IPS-20b (cell line): Measurements from ENCODE around the gene NEFH.

Experiments used
- H3K27ac ChIP-seq: one replicate; pipeline ENCODE4 v1.5.1; 2013; ENCODE audit warnings: low read length
- H3K27me3 ChIP-seq: 2 replicates; pipeline ENCODE4 v1.6.1; 2013; ENCODE audit warnings: mild to moderate bottlenecking, low read length, inconsistent platforms; ENCODE audit not compliant: insufficient read depth
- H3K36me3 ChIP-seq: 2 replicates; pipeline ENCODE4 v1.6.1; 2013; ENCODE audit warnings: low read depth, mild to moderate bottlenecking, inconsistent platforms, low read length, moderate library complexity; ENCODE audit not compliant: insufficient read depth
- H3K4me1 ChIP-seq: 2 replicates; pipeline ENCODE4 v1.6.1; 2013; ENCODE audit warnings: mild to moderate bottlenecking, control low read depth, inconsistent platforms, low read length, moderate library complexity; ENCODE audit not compliant: insufficient read depth
- H3K4me3 ChIP-seq: 2 replicates; pipeline ENCODE4 v1.5.1; 2013; ENCODE audit warnings: mild to moderate bottlenecking, low read length, inconsistent platforms
- H3K9ac ChIP-seq: 2 replicates; pipeline ENCODE4 v1.6.1; 2013; ENCODE audit warnings: low read depth, mild to moderate bottlenecking, inconsistent platforms, low read length, moderate library complexity
- H3K9me3 ChIP-seq: 2 replicates; pipeline ENCODE4 v1.6.1; 2013; ENCODE audit warnings: mild to moderate bottlenecking, low read depth, low read length, inconsistent platforms; ENCODE audit not compliant: insufficient read depth

NEFH gene

GRCh38 chr22:29503811-29504372 is 23.9 kb downstream of the NEFH start:
- peak overlapping the region; percentile 13; the same call in 1 of the 2 replicates for H3K9ac ChIP-seq
- H3K27ac ChIP-seq = no peak overlapping the region
- H3K9me3 ChIP-seq = no peaks in the 10 kb centered on the region
- no peaks in the 10 kb centered on the region for H3K4me1 ChIP-seq
- H3K4me3 ChIP-seq = no peak overlapping the region
- no peaks in the 10 kb centered on the region for H3K27me3 ChIP-seq
- peaks cover 30% of the 10 kb centered on the region for H3K36me3 ChIP-seq

GRCh38 chr22:29509298-29509697 is 29.3 kb downstream of the NEFH start:
- Histone ChIP-seq H3K4me3 (no peak overlapping the region), H3K27ac (no peak overlapping the region), H3K36me3 (peaks cover 76% of the 10 kb centered on the region), H3K9me3 (no peaks in the 10 kb centered on the region), H3K27me3 (no peaks in the 10 kb centered on the region), H3K4me1 (no peaks in the 10 kb centered on the region), H3K9ac (no peak overlapping the region)

GRCh38 chr22:29509815-29510214 is 29.8 kb downstream of the NEFH start:
- Histone ChIP-seq H3K27me3 (no peaks in the 10 kb centered on the region), H3K4me3 (no peak overlapping the region), H3K4me1 (no peaks in the 10 kb centered on the region), H3K27ac (no peak overlapping the region), H3K36me3 (peaks cover 76% of the 10 kb centered on the region), H3K9ac (no peak overlapping the region), H3K9me3 (no peaks in the 10 kb centered on the region)

GRCh38 chr22:29510542-29510941 is 30.5 kb downstream of the NEFH start:
- no peak overlapping the region for H3K4me3 ChIP-seq
- no peak overlapping the region for H3K27ac ChIP-seq
- peaks cover 82% of the 10 kb centered on the region for H3K36me3 ChIP-seq
- no peaks in the 10 kb centered on the region for H3K27me3 ChIP-seq
- no peaks in the 10 kb centered on the region for H3K4me1 ChIP-seq
- no peak overlapping the region for H3K9ac ChIP-seq
- H3K9me3 ChIP-seq = no peaks in the 10 kb centered on the region

- Histone ChIP-seq H3K36me3 (peaks cover 85% of the 10 kb centered on the region), H3K9ac (no peak overlapping the region)
These were observed 31.3 kb downstream of the NEFH start for GRCh38 chr22:29511126-29511862.

GRCh38 chr22:29512031-29512430 is 32.0 kb downstream of the NEFH start:
- no peaks in the 10 kb centered on the region for H3K4me1 ChIP-seq
- peaks cover 85% of the 10 kb centered on the region for H3K36me3 ChIP-seq
- H3K4me3 ChIP-seq = no peak overlapping the region
- H3K27me3 ChIP-seq = no peaks in the 10 kb centered on the region
- no peaks in the 10 kb centered on the region for H3K9me3 ChIP-seq
- no peak overlapping the region for H3K9ac ChIP-seq
- H3K27ac ChIP-seq = no peak overlapping the region

More at GRCh38 chr22:29511126-29511862, 31.3 kb downstream of the NEFH start:
- no peaks in the 10 kb centered on the region for H3K27me3 ChIP-seq
- H3K4me3 ChIP-seq = no peak overlapping the region
- H3K4me1 ChIP-seq = no peaks in the 10 kb centered on the region
- no peak overlapping the region for H3K27ac ChIP-seq
- no peaks in the 10 kb centered on the region for H3K9me3 ChIP-seq

- Histone ChIP-seq H3K27ac (no peak overlapping the region), H3K4me3 (no peak overlapping the region), H3K36me3 (peaks cover 80% of the 10 kb centered on the region), H3K9me3 (no peaks in the 10 kb centered on the region), H3K4me1 (no peaks in the 10 kb centered on the region), H3K27me3 (no peaks in the 10 kb centered on the region), H3K9ac (no peak overlapping the region)
These were observed 37.3 kb downstream of the NEFH start for GRCh38 chr22:29517215-29517908.

GRCh38 chr22:29518427-29518826 is 38.4 kb downstream of the NEFH start:
- no peaks in the 10 kb centered on the region for H3K27me3 ChIP-seq
- no peaks in the 10 kb centered on the region for H3K9me3 ChIP-seq
- no peaks in the 10 kb centered on the region for H3K4me1 ChIP-seq
- no peak overlapping the region for H3K4me3 ChIP-seq
- peaks cover 73% of the 10 kb centered on the region for H3K36me3 ChIP-seq
- no peak overlapping the region for H3K9ac ChIP-seq
- no peak overlapping the region for H3K27ac ChIP-seq

GRCh38 chr22:29519996-29520395 is 40.0 kb downstream of the NEFH start:
- Histone ChIP-seq H3K4me1 (no peaks in the 10 kb centered on the region), H3K4me3 (no peak overlapping the region), H3K36me3 (peaks cover 87% of the 10 kb centered on the region), H3K27ac (no peak overlapping the region), H3K27me3 (no peaks in the 10 kb centered on the region), H3K9me3 (no peaks in the 10 kb centered on the region), H3K9ac (no peak overlapping the region)

- Histone ChIP-seq H3K9ac (no peak overlapping the region), H3K27me3 (no peaks in the 10 kb centered on the region), H3K9me3 (no peaks in the 10 kb centered on the region), H3K4me3 (no peak overlapping the region), H3K27ac (no peak overlapping the region), H3K4me1 (no peaks in the 10 kb centered on the region), H3K36me3 (peaks cover 87% of the 10 kb centered on the region)
These were observed 40.8 kb downstream of the NEFH start for GRCh38 chr22:29520851-29521250.

GRCh38 chr22:29521526-29521925 is 41.5 kb downstream of the NEFH start:
- H3K36me3 ChIP-seq = peaks cover 87% of the 10 kb centered on the region

GRCh38 chr22:29523761-29524160 is 43.7 kb downstream of the NEFH start:
- peaks cover 88% of the 10 kb centered on the region for H3K36me3 ChIP-seq
- no peaks in the 10 kb centered on the region for H3K4me1 ChIP-seq
- no peak overlapping the region for H3K4me3 ChIP-seq
- H3K27me3 ChIP-seq = no peaks in the 10 kb centered on the region
- no peaks in the 10 kb centered on the region for H3K9me3 ChIP-seq
- no peak overlapping the region for H3K9ac ChIP-seq
- H3K27ac ChIP-seq = no peak overlapping the region

More at GRCh38 chr22:29521526-29521925, 41.5 kb downstream of the NEFH start:
- Histone ChIP-seq H3K27ac (no peak overlapping the region), H3K9ac (no peak overlapping the region), H3K4me1 (no peaks in the 10 kb centered on the region), H3K27me3 (no peaks in the 10 kb centered on the region), H3K9me3 (no peaks in the 10 kb centered on the region), H3K4me3 (no peak overlapping the region)
